Right lobe of liver (tissue), 6 donors: ENCODE data around the gene HPS1. TPM values are rescaled to one million over a fixed set of nuclear protein-coding genes. Genes with fewer than 3 reads are reported as not detected.

Experiments
- ATAC-seq, 4 donors: fragments of 200-7000 bp; cut with Tn5 transposase; one replicate each; pipeline ENCODE4 v1.9.1; 2020; ENCODE audit warnings: mild to moderate bottlenecking in 4 of 4, moderate library complexity in 4 of 4
- DNase-seq, 3 donors: peaks; one replicate each; pipeline ENCODE4 v3.0.0-alpha.2; 2020
- H3K27ac ChIP-seq, 3 donors: fragments of 200-600 bp; one replicate each; pipeline ENCODE4 v1.8.0; 2022
- H3K27me3 ChIP-seq, 2 donors: fragments of 200-600 bp; one replicate each; pipeline ENCODE4 v1.8.0; 2022
- H3K36me3 ChIP-seq, 4 donors: fragments of 200-600 bp; sonication (generic) in 1 of 4; one replicate each; pipeline versions ENCODE4 v1.5.1 to v1.8.0; 2017 to 2022; ENCODE audit warnings: control low read depth in 1 of 4
- H3K4me1 ChIP-seq, 4 donors: fragments of 200-600 bp; sonication (generic) in 1 of 4; one replicate each; pipeline versions ENCODE4 v1.5.1 to v1.8.0; 2017 to 2022; ENCODE audit warnings: control low read depth in 1 of 4
- H3K4me3 ChIP-seq, 3 donors: fragments of 200-600 bp; one replicate each; pipeline ENCODE4 v1.8.0; 2022
- H3K9me3 ChIP-seq, 4 donors: fragments of 200-600 bp; sonication (generic) in 1 of 4; one replicate each; pipeline versions ENCODE4 v1.5.1 to v1.8.0; 2017 to 2022; ENCODE audit warnings: control low read depth in 1 of 4
- POLR2A ChIP-seq: fragments of 450-650 bp; IDR thresholded peaks from one replicate; pipeline ENCODE4 v1.6.1; 2017; ENCODE audit warnings: antibody characterized with exemption, mild to moderate bottlenecking
- WGBS: methylation state at CpG from one replicate; pipeline ENCODE4 v1.1.6; 2018; ENCODE audit warnings: low coverage, low lambda C conversion rate; ENCODE audit not compliant: insufficient coverage; ENCODE audit errors: missing lambda C conversion rate; 5-methylcytosine and 5-hydroxymethylcytosine counted together
- intact Hi-C, 2 donors: fragments of 100-400 bp; cut with DNase I; formaldehyde crosslinking; loops; one replicate each; pipeline versions ENCODE4 v1.11.2 to v1.14.1; 2022
- total RNA-seq, 6 experiments: library from RNA; depleted of rRNA in 2 of 6; stranded (reverse); fragments of >200 nt in 2 of 6; fragmentation: NEBNext Ultra II Directional in 3 of 6; extraction: Animal tissue kit (Norgen Biotek cat#: 25700) in 3 of 6; gene quantifications; one replicate each; pipeline versions ENCODE4 v1.1.0 to v1.2.4, GENCODE V29; 2016 to 2023
- TF ChIP-seq, protein P1 (sequence below), 4 donors: fragments of 200-600 bp in 3 of 4; fragments of 450-650 bp in 1 of 4; IDR thresholded peaks; one replicate each; pipeline versions ENCODE4 v1.5.1 to v1.8.0; 2016 to 2022; ENCODE audit warnings: antibody characterized with exemption in 4 of 4, mild to moderate bottlenecking in 2 of 4
- donor health status: DM: no; HTN: yes; CAD: no.
- donor health status: DM: no; HTN: no; CAD: no.
- donor health status: DM: no; HTN: no; CAD: no.
- donor health status: DM: no; HTN: yes; CAD: no.
- donor health status: DM: no; HTN: yes; CAD: no.

HPS1 gene
- total RNA-seq, 6 experiments from 2014 or later = 18.2 to 44.5 (median 32.0) TPM

DNA sequence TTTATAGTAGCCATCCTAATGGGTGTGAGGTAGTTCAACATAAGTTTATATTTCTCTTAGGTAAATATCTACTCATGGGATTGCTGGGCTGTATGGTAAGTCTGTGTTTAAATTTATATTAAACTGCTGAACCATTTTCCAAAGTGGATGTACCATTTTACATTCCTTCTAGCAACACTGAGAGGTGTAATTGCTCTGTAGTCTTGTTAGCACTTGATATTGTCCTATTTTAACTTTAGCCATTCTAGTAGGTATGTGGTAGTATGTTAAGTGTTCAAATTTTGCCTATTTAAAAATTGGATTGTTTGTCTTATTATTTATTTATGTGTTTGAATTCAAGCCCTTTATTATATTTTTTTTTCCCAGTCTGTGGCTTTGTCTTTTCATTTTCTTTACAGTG, 2.6 kb upstream of the HPS1 start:
- intact Hi-C loops = no loop called here
- TF ChIP-seq, protein P1, sequence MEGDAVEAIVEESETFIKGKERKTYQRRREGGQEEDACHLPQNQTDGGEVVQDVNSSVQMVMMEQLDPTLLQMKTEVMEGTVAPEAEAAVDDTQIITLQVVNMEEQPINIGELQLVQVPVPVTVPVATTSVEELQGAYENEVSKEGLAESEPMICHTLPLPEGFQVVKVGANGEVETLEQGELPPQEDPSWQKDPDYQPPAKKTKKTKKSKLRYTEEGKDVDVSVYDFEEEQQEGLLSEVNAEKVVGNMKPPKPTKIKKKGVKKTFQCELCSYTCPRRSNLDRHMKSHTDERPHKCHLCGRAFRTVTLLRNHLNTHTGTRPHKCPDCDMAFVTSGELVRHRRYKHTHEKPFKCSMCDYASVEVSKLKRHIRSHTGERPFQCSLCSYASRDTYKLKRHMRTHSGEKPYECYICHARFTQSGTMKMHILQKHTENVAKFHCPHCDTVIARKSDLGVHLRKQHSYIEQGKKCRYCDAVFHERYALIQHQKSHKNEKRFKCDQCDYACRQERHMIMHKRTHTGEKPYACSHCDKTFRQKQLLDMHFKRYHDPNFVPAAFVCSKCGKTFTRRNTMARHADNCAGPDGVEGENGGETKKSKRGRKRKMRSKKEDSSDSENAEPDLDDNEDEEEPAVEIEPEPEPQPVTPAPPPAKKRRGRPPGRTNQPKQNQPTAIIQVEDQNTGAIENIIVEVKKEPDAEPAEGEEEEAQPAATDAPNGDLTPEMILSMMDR (IDR thresholded peaks at IDR 0.05) = no peak
- TF ChIP-seq POLR2A = no peak

DNA sequence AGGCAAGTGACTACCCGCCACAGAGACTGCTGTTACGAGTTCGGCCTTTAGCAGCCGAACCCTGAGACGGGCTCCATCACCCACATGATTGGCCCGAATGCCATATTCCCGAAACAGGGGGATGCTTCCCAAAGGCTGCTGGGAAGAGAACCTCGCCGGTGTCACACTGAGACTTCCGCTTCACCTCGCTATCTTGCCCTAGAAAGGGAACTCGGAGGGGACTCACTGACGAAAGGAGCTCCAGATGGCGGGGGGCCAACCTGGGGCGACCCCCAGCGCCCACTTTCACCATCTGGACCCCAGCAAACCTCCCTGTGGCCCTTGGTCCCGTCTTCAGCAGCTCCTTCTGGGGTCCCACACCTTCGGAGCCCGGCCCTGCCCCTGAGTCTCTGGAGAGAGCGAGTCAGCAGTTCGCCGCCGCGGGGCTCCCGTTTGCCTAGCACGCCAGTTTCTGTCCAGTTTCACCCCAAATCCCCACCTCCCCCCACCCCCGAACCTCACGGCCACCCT, 529 bp downstream of the HPS1 start:
- H3K36me3 ChIP-seq = peaks cover 0 to 10% (median 4%) of the 10 kb centered on the region in 4 donors
- WGBS = under 1% methylated on average over 14 of the region's 28 CpGs
- peak in 2 of 3 donors; percentile 62 to 68 for DNase-seq
- peak overlapping the region; percentile 70 to 74 (median 71) for H3K4me3 ChIP-seq
- H3K4me1 ChIP-seq = peaks cover 0 to 18% (median 0%) of the 10 kb centered on the region in 4 donors
- intact Hi-C loops = no loop called here
- ATAC-seq = peak; percentile 50 to 62 (median 57)
- H3K27me3 ChIP-seq = no peaks in the 10 kb centered on the region
- TF ChIP-seq, protein P1 (IDR thresholded peaks at IDR 0.05) = no peak
- no peak for TF ChIP-seq POLR2A
- H3K27ac ChIP-seq = peak overlapping the region; percentile 66 to 85 (median 74)
- H3K9me3 ChIP-seq = no peaks in the 10 kb centered on the region

More for the DNA sequence above, 2.6 kb upstream of the HPS1 start:
- DNase-seq = no peak
- H3K4me1 ChIP-seq = peaks cover 0 to 18% (median 0%) of the 10 kb centered on the region in 4 donors
- no peak overlapping the region for H3K4me3 ChIP-seq
- no peaks in the 10 kb centered on the region for H3K36me3 ChIP-seq
- ATAC-seq = no peak
- H3K27ac ChIP-seq = no peak overlapping the region
- H3K9me3 ChIP-seq = no peaks in the 10 kb centered on the region
- H3K27me3 ChIP-seq = no peaks in the 10 kb centered on the region

DNA sequence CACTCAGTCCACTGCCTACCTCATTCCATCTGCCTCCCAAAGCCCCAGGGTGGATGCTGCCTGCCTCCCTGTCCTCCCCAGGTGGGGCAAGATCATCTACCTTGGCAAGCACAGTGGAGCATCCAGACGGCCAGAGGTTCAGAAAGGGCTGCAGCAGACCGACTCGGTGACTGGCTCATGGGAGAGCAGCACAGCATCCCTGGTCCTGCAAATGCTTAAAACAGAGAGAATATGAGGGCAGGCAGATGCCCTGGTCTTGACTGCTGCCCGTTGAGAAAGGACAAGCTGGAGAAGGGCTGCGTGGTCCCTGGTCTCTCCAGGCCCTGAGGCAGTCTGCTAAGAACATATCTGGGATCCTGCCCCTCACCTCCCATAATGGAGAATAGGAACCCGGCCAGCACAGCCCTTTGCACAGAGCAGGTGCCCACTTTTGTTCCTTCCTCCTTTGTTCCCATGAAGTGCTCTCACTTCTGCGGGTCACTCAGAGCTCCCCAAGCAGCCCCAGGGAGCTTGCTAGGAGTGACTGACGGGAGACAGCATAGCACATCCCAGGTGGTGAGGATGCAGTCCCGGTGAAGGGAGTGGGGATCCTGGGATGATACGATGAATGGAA, 1.4 kb downstream of the HPS1 start:
- Histone ChIP-seq H3K27ac (peak overlapping the region in 2 of 3 donors; percentile 66 to 85), H3K36me3 (peaks cover 0 to 10% (median 4%) of the 10 kb centered on the region in 4 donors), H3K4me1 (peaks cover 0 to 15% (median 0%) of the 10 kb centered on the region in 4 donors), H3K9me3 (no peaks in the 10 kb centered on the region), H3K27me3 (no peaks in the 10 kb centered on the region), H3K4me3 (no peak overlapping the region)
- intact Hi-C loops = no loop called here
- DNase-seq (no peak), ATAC-seq (no peak)
- TF ChIP-seq POLR2A = no peak
- TF ChIP-seq, protein P1 (IDR thresholded peaks at IDR 0.05) = no peak
- 90% methylated on average over 5 of the region's 10 CpGs for WGBS

DNA sequence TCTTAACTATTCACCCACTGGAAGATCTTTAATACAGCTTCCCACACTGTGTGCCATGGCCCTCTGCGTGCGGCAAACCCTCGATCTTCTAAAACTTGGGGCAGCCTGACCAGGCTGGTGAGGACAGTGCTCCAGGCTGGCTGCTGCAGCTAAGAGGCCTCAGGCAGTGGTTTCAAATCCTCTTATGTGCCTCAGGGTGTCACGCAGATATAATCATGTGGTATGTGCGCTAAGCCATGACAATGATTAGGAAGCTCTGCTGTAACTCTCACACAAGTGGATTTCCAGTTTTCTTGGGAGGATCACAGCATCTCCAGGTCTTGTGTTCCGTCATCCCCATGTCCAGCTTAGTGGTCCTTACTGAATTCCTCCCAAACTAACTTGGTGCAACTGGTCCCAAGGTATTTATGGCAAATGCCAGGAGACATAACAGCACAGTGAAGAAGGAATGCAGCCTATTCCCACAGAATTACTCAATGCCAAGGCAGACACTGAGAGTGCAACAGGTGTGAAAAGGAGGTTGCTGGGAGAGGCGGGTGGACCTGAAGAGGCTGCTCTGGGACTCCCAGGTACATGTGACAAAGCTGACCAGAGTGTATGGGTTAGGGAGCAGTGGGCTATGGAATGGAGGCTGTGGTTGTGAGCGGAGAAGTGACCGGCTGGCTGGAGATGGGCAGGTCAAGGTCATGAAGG, 2.3 kb downstream of the HPS1 start:
- 83% methylated on average over 9 of the region's 9 CpGs for WGBS
- H3K9me3 ChIP-seq = no peaks in the 10 kb centered on the region

More for the DNA sequence above, 2.3 kb downstream of the HPS1 start:
- DNase-seq (no peak), ATAC-seq (peak in 2 of 4 donors; percentile 7 to 13)
- peaks cover 0 to 11% (median 6%) of the 10 kb centered on the region in 4 donors for H3K36me3 ChIP-seq
- TF ChIP-seq POLR2A = no peak
- TF ChIP-seq, protein P1 (IDR thresholded peaks at IDR 0.05) = no peak
- H3K27ac ChIP-seq = no peak overlapping the region
- no peaks in the 10 kb centered on the region for H3K27me3 ChIP-seq
- H3K4me3 ChIP-seq = no peak overlapping the region
- peaks cover 0 to 10% (median 0%) of the 10 kb centered on the region in 4 donors for H3K4me1 ChIP-seq
- intact Hi-C loops = no loop called here
